ENCODE measurements around the gene CZIB. TPM values are rescaled to one million over a fixed set of nuclear protein-coding genes. Genes with fewer than 3 reads are reported as not detected.

The CZIB gene
- total and polyA plus RNA-seq, 2 of the 8 experiments (the other 6 are each of a cell fraction or from before 2014, with no cell fraction given): 46.5 to 48.0 TPM

GRCh38 chr1:53210954-53211353, 9.5 kb downstream of the CZIB start:
- no peak for FAIRE-seq
- Histone ChIP-seq H2BK15ac (ENCODE audit: low read length) (no peak overlapping the region), H4K20me1 (replicated peaks in 1 of 2; ENCODE audit: control insufficient read depth in 1 of 2, insufficient read depth in 2 of 2, low read length in 2 of 2) (peaks cover 0 to 5% of the 10 kb centered on the region in 2 experiments), H3K9ac (replicated peaks in 1 of 4; ENCODE audit: extremely low read depth in 1 of 4, low read depth in 3 of 4, low read length in 3 of 4) (no peak overlapping the region), H3K36me3 (ENCODE audit: control insufficient read depth in 2 of 4, insufficient read depth in 4 of 4, low read length in 3 of 4) (peaks cover 10 to 75% (median 41%) of the 10 kb centered on the region in 4 experiments), H3K9me3 (ENCODE audit: insufficient read depth in 2 of 2, low read depth in 1 of 2, low read length in 1 of 2) (peaks cover 8 to 10% of the 10 kb centered on the region in 2 experiments), H3K18ac (ENCODE audit: extremely low read depth, low read length) (no peak overlapping the region), H3K4me1 (replicated peaks in 1 of 4; ENCODE audit: control insufficient read depth in 3 of 4, insufficient read depth in 4 of 4, low read length in 3 of 4) (no peaks in the 10 kb centered on the region), H3K27ac (ENCODE audit: low read depth, low read length) (no peak overlapping the region), H3K27me3 (replicated peaks in 1 of 4; ENCODE audit: control insufficient read depth in 3 of 4, extremely low read depth in 1 of 4, insufficient read depth in 3 of 4, low read length in 3 of 4) (no peaks in the 10 kb centered on the region), H3K4me3 (ENCODE audit: extremely low read depth in 1 of 4, insufficient read depth in 2 of 4, low read depth in 3 of 4, low read length in 4 of 4) (no peak overlapping the region), H3K79me2 (ENCODE audit: control insufficient read depth in 1 of 2, insufficient read depth in 2 of 2, low read length in 2 of 2) (no peaks in the 10 kb centered on the region), H4K8ac (ENCODE audit: extremely low read depth, insufficient read depth, low read length) (no peak overlapping the region), H3K79me1 (ENCODE audit: low read depth, low read length) (peaks cover 2% of the 10 kb centered on the region; the same call in 1 of the 2 replicates), H2AFZ (ENCODE audit: low read length) (no peak overlapping the region), H3K23me2 (ENCODE audit: low read depth, low read length) (no peaks in the 10 kb centered on the region), H3K23ac (ENCODE audit: insufficient read length) (no peak overlapping the region), H3K4ac (replicated peaks; ENCODE audit: insufficient read length, low read depth, low read length) (no peak overlapping the region), H2BK12ac (ENCODE audit: low read depth, low read length) (no peak overlapping the region), H3K14ac (ENCODE audit: insufficient read length) (no peak overlapping the region), H2BK20ac (ENCODE audit: low read length) (no peak overlapping the region), H2AK5ac (ENCODE audit: low read depth, low read length) (no peak overlapping the region), H4K5ac (ENCODE audit: insufficient read length, low read depth, low read length) (no peak overlapping the region), H3K56ac (replicated peaks; ENCODE audit: insufficient read length, low read depth, low read length) (no peak overlapping the region), H4K91ac (replicated peaks; ENCODE audit: insufficient read length, low read length) (no peak overlapping the region), H3K4me2 (ENCODE audit: insufficient read depth in 1 of 2, low read depth in 2 of 2, low read length in 2 of 2) (no peak overlapping the region), H2BK120ac (replicated peaks; ENCODE audit: low read depth, low read length) (no peak overlapping the region), H2BK5ac (ENCODE audit: low read depth, low read length) (no peak overlapping the region)
- ChIA-PET CTCF (ENCODE audit: partially characterized antibody) (interaction anchor here (1.0 kb wide), 1 partner anchor 8 kb away, joined by 3 read pairs; no protein-coding TSS in a partner anchor), POLR2A (ENCODE audit: partially characterized antibody) (interaction anchor here (1.0 to 1.6 kb wide), 2 partner anchors 9 to 12 kb away, joined by 4 to 5 read pairs; no protein-coding TSS in a partner anchor)
- no peak for DNase-seq (ENCODE audit: low read depth in 1 of 2, low spot score in 2 of 2)
- 95% methylated on average over 11 of the region's 11 CpGs; no CpG with 5 or more reads in 1 of the 2 experiments for WGBS, 2 experiments (ENCODE audit: extremely low coverage in 1 of 2, insufficient coverage in 1 of 2, insufficient read length in 1 of 2, insufficient replicate concordance in 2 of 2, low coverage in 1 of 2, low lambda C conversion rate in 2 of 2, missing lambda C conversion rate in 1 of 2)
- TF ChIP-seq BCL11A (IDR thresholded peaks at IDR 0.05; ENCODE audit: low read depth in 2 of 2, low read length in 2 of 2): no peak
- TF ChIP-seq, protein P1, sequence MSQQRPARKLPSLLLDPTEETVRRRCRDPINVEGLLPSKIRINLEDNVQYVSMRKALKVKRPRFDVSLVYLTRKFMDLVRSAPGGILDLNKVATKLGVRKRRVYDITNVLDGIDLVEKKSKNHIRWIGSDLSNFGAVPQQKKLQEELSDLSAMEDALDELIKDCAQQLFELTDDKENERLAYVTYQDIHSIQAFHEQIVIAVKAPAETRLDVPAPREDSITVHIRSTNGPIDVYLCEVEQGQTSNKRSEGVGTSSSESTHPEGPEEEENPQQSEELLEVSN (IDR thresholded peaks at IDR 0.05): no peak
- no peak for TF ChIP-seq KDM5A (IDR thresholded peaks at IDR 0.05; ENCODE audit: low read length)
- no peak for TF ChIP-seq SP1 (IDR thresholded peaks at IDR 0.05; ENCODE audit: low read depth, low read length)
- no peak for TF ChIP-seq ATF3 (IDR thresholded peaks at IDR 0.05; ENCODE audit: insufficient read depth, low read depth, low read length)
- TF ChIP-seq POLR2AphosphoS5 (IDR thresholded peaks at IDR 0.05; ENCODE audit: low read depth, low read length): no peak
- no peak for TF ChIP-seq CTBP2 (IDR thresholded peaks at IDR 0.05; ENCODE audit: borderline replicate concordance, insufficient read depth, insufficient read length, low read length)
- no peak for TF ChIP-seq CHD1 (IDR thresholded peaks at IDR 0.05; ENCODE audit: low read depth, low read length)
- TF ChIP-seq TAF1 (IDR thresholded peaks at IDR 0.05; ENCODE audit: low read depth, low read length): no peak
